GM15510 (cell line): ENCODE data around the gene DMRTC2.

ENCODE experiments used
- POLR2A ChIP-seq: IDR thresholded peaks from 3 replicates; pipeline ENCODE4 v1.6.1; 2011; ENCODE audit warnings: borderline replicate concordance; ENCODE audit not compliant: insufficient read length; ENCODE audit errors: extremely low read depth

DMRTC2 gene

GRCh38 chr19:41859618-41860418 is 15.0 kb downstream of the DMRTC2 start, which contains the start of gene RPS19:
RPS19 (plus strand) TSS chr19:41860255; CDS start chr19:41860775, 520 bp downstream.
- peak; percentile 89 for TF ChIP-seq POLR2A

GRCh38 chr19:41860419-41861115 is 15.7 kb downstream of the DMRTC2 start:
- no peak for TF ChIP-seq POLR2A

- no peak for TF ChIP-seq POLR2A
Measured at GRCh38 chr19:41861116-41861768, 16.4 kb downstream of the DMRTC2 start.

GRCh38 chr19:41861846-41862245 is 17.0 kb downstream of the DMRTC2 start:
- TF ChIP-seq POLR2A, result no peak

- no peak for TF ChIP-seq POLR2A
Measured at GRCh38 chr19:41862445-41862986, 17.7 kb downstream of the DMRTC2 start.

GRCh38 chr19:41863209-41863931 is 18.5 kb downstream of the DMRTC2 start:
- TF ChIP-seq POLR2A, result no peak

- TF ChIP-seq POLR2A, result no peak
Measured at GRCh38 chr19:41864374-41864773, 19.5 kb downstream of the DMRTC2 start.

- no peak for TF ChIP-seq POLR2A
Measured at GRCh38 chr19:41866284-41866683, 21.4 kb downstream of the DMRTC2 start.

GRCh38 chr19:41868120-41868988 is 23.5 kb downstream of the DMRTC2 start:
- no peak for TF ChIP-seq POLR2A

GRCh38 chr19:41868989-41869300 is 24.1 kb downstream of the DMRTC2 start:
- TF ChIP-seq POLR2A, result no peak

- no peak for TF ChIP-seq POLR2A
Measured at GRCh38 chr19:41869374-41869955, 24.6 kb downstream of the DMRTC2 start.

- no peak for TF ChIP-seq POLR2A
Measured at GRCh38 chr19:41870401-41870873, 25.6 kb downstream of the DMRTC2 start.

- TF ChIP-seq POLR2A, result no peak
Measured at GRCh38 chr19:41871573-41872383, 26.9 kb downstream of the DMRTC2 start.

- TF ChIP-seq POLR2A, result no peak
Measured at GRCh38 chr19:41872384-41872774, 27.5 kb downstream of the DMRTC2 start.
